ENCODE measurements around the gene GPD2. TPM values are rescaled to one million over a fixed set of nuclear protein-coding genes. Genes with fewer than 3 reads are reported as not detected.
A peak's percentile ranks its signal among the peaks of the same experiment; 100 is the strongest.

Gene GPD2
- total RNA-seq, 3 donors from 2014 or later (not counting 1 experiment from before 2014, with no cell fraction given): 12.5 to 20.2 (median 18.3) TPM

DNA sequence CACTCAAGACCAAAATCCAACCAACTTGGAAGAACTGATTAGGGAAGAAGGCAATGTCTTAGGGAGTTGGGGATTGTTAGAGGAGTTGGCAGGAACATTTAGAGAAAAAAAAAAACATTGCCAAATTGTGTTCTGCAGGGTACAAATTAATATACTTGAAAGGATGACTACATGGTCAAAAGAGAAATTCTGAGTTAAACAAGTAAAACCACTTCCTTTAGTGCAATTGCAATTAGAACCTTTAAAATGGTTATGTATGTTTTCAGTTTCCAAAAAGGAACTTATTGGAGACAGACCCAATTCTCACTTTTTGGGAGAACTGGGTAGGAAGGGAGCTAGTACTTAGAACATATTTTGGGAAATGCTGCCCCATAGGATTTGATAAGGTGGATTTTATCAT is 137.9 kb downstream of the GPD2 start:
- no peak for ATAC-seq
- H3K4me1 ChIP-seq (ENCODE audit: control insufficient read depth, insufficient read depth, low read length): no peaks in the 10 kb centered on the region
- H3K4me3 Mint-ChIP-seq: no peak overlapping the region
- no peaks in the 10 kb centered on the region for H3K27me3 Mint-ChIP-seq (ENCODE audit: low read depth in 2 of 2)
- H3K27me3 ChIP-seq (ENCODE audit: control insufficient read depth, insufficient read depth, low read length): no peaks in the 10 kb centered on the region
- peaks cover 18% of the 10 kb centered on the region for H3K36me3 ChIP-seq (ENCODE audit: control insufficient read depth, insufficient read depth, low read length)
- H3K9me3 Mint-ChIP-seq: no peaks in the 10 kb centered on the region
- intact Hi-C loops (cut with micrococcal nuclease): no loop called here
- peaks cover 6% of the 10 kb centered on the region for H3K36me3 Mint-ChIP-seq
- no peak overlapping the region for H3K4me3 ChIP-seq (ENCODE audit: low read length)
- no peak for DNase-seq
- no peak overlapping the region for H3K27ac ChIP-seq (ENCODE audit: low read length)
- TF ChIP-seq, protein P1, sequence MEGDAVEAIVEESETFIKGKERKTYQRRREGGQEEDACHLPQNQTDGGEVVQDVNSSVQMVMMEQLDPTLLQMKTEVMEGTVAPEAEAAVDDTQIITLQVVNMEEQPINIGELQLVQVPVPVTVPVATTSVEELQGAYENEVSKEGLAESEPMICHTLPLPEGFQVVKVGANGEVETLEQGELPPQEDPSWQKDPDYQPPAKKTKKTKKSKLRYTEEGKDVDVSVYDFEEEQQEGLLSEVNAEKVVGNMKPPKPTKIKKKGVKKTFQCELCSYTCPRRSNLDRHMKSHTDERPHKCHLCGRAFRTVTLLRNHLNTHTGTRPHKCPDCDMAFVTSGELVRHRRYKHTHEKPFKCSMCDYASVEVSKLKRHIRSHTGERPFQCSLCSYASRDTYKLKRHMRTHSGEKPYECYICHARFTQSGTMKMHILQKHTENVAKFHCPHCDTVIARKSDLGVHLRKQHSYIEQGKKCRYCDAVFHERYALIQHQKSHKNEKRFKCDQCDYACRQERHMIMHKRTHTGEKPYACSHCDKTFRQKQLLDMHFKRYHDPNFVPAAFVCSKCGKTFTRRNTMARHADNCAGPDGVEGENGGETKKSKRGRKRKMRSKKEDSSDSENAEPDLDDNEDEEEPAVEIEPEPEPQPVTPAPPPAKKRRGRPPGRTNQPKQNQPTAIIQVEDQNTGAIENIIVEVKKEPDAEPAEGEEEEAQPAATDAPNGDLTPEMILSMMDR (IDR thresholded peaks at IDR 0.05): no peak
- no peaks in the 10 kb centered on the region for H3K9me3 ChIP-seq (ENCODE audit: control insufficient read depth, insufficient read depth, low read length)
- peak overlapping the region in 1 of 2 donors; percentile 50 for H3K27ac Mint-ChIP-seq
- peaks cover 13 to 15% of the 10 kb centered on the region in 2 donors for H3K4me1 Mint-ChIP-seq

DNA sequence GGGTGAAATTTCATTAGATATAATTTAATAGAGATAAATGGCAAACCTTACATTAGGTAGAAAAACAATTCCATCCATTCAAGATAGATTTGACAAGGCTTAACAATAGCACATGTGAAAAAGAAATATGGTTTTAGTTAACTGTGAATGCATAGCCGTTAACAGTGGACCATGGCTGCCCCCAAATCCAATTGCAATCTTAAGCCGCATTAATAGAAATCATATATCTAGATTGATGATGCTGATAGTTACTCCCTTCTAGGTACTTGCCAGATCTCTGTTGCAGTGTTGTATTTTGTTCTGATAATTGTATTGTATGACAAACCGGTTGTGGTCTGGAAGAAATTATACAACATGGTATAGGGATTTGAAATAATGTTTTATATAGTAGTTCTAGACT is 139.8 kb downstream of the GPD2 start:
- Mint-ChIP-seq H3K27ac (no peak overlapping the region), H3K9me3 (no peaks in the 10 kb centered on the region), H3K36me3 (peaks cover 8% of the 10 kb centered on the region), H3K4me3 (no peak overlapping the region), H3K4me1 (peaks cover 13 to 15% of the 10 kb centered on the region in 2 donors), H3K27me3 (ENCODE audit: low read depth in 2 of 2) (no peaks in the 10 kb centered on the region)
- WGBS (ENCODE audit: insufficient coverage): 63% methylated on average over 3 of the region's 3 CpGs
- no peak overlapping the region for H3K27ac ChIP-seq (ENCODE audit: low read length)
- ATAC-seq (no peak), DNase-seq (no peak)
- intact Hi-C loops (cut with micrococcal nuclease): no loop called here
- no peaks in the 10 kb centered on the region for H3K4me1 ChIP-seq (ENCODE audit: control insufficient read depth, insufficient read depth, low read length)
- no peak overlapping the region for H3K4me3 ChIP-seq (ENCODE audit: low read length)
- TF ChIP-seq, protein P1 (IDR thresholded peaks at IDR 0.05): no peak
- no peaks in the 10 kb centered on the region for H3K27me3 ChIP-seq (ENCODE audit: control insufficient read depth, insufficient read depth, low read length)
- peaks cover 9% of the 10 kb centered on the region for H3K36me3 ChIP-seq (ENCODE audit: control insufficient read depth, insufficient read depth, low read length)
- H3K9me3 ChIP-seq (ENCODE audit: control insufficient read depth, insufficient read depth, low read length): no peaks in the 10 kb centered on the region

DNA sequence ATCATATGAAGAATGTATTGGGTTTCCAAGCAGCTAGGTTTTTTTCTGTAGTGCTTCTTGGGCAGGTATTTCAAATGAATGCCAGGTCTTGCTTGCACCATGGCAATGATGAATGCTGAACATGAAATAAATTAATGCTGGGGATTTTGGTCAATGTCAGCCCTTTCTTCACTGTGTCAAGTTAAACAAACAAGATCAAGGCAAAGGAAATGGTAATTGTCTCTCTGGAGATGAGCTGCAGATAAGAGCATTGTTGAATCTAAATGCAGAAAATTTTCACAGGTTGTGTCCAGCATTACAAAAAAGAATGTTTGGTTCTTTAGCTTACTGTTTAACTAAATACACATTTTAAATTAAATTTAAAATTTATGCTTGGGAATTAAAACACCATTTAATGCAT is 144.3 kb downstream of the GPD2 start:
- peak overlapping the region; percentile 17 to 31 for H3K27ac Mint-ChIP-seq
- Histone ChIP-seq H3K4me3 (ENCODE audit: low read length) (no peak overlapping the region), H3K9me3 (ENCODE audit: control insufficient read depth, insufficient read depth, low read length) (no peaks in the 10 kb centered on the region), H3K27ac (ENCODE audit: low read length) (no peak overlapping the region), H3K36me3 (ENCODE audit: control insufficient read depth, insufficient read depth, low read length) (peaks cover 7% of the 10 kb centered on the region), H3K4me1 (ENCODE audit: control insufficient read depth, insufficient read depth, low read length) (no peaks in the 10 kb centered on the region), H3K27me3 (ENCODE audit: control insufficient read depth, insufficient read depth, low read length) (no peaks in the 10 kb centered on the region)
- H3K4me3 Mint-ChIP-seq: no peak overlapping the region
- TF ChIP-seq, protein P1 (IDR thresholded peaks at IDR 0.05): no peak
- no peaks in the 10 kb centered on the region for H3K9me3 Mint-ChIP-seq
- ATAC-seq (no peak), DNase-seq (peak in 1 of 2 donors; percentile 32)
- no peaks in the 10 kb centered on the region for H3K27me3 Mint-ChIP-seq (ENCODE audit: low read depth in 2 of 2)
- no peaks in the 10 kb centered on the region for H3K4me1 Mint-ChIP-seq
- peaks cover 27% of the 10 kb centered on the region for H3K36me3 Mint-ChIP-seq
- intact Hi-C loops (cut with micrococcal nuclease): no loop called here

DNA sequence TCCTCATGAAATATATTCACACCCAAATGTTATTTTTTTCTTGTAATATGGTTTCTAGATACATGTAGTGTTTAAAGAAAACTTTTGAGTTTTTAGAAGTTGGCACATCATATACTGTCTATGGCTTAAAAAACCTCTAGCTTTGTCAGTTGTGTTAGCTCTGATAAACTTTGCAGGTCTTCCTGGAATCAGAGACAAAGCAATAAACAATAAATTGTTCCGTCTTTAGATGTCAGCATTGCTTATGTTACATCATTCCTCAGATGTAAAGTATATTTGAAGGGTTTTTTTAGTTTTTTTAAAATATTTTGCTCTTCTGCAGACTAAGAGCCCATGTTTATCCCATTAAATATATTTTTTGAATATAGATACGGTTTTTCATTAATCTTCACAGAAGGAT is 145.1 kb downstream of the GPD2 start:
- intact Hi-C loops (cut with micrococcal nuclease): no loop called here
- Histone ChIP-seq H3K27ac (ENCODE audit: low read length) (no peak overlapping the region), H3K36me3 (ENCODE audit: control insufficient read depth, insufficient read depth, low read length) (peaks cover 4% of the 10 kb centered on the region), H3K4me3 (ENCODE audit: low read length) (no peak overlapping the region), H3K9me3 (ENCODE audit: control insufficient read depth, insufficient read depth, low read length) (no peaks in the 10 kb centered on the region), H3K4me1 (ENCODE audit: control insufficient read depth, insufficient read depth, low read length) (no peaks in the 10 kb centered on the region), H3K27me3 (ENCODE audit: control insufficient read depth, insufficient read depth, low read length) (no peaks in the 10 kb centered on the region)
- DNase-seq (no peak), ATAC-seq (no peak)
- H3K4me1 Mint-ChIP-seq: no peaks in the 10 kb centered on the region
- H3K27ac Mint-ChIP-seq: no peak overlapping the region
- peaks cover 27% of the 10 kb centered on the region for H3K36me3 Mint-ChIP-seq
- no peak overlapping the region for H3K4me3 Mint-ChIP-seq
- no peaks in the 10 kb centered on the region for H3K9me3 Mint-ChIP-seq
- no peaks in the 10 kb centered on the region for H3K27me3 Mint-ChIP-seq (ENCODE audit: low read depth in 2 of 2)
- TF ChIP-seq, protein P1 (IDR thresholded peaks at IDR 0.05): no peak
- 100% methylated on average over 1 of the region's 2 CpGs for WGBS (ENCODE audit: insufficient coverage)
